GM21529 (cell line): ENCODE measurements around the gene INSIG1.
A peak's percentile ranks its signal among the peaks of the same experiment; 100 is the strongest.

Experiments used
- ATAC-seq: cut with Tn5 transposase; IDR thresholded peaks from one replicate; pipeline ENCODE4 v1.9.1; 2021; ENCODE audit not compliant: unreplicated experiment

The INSIG1 gene

DNA sequence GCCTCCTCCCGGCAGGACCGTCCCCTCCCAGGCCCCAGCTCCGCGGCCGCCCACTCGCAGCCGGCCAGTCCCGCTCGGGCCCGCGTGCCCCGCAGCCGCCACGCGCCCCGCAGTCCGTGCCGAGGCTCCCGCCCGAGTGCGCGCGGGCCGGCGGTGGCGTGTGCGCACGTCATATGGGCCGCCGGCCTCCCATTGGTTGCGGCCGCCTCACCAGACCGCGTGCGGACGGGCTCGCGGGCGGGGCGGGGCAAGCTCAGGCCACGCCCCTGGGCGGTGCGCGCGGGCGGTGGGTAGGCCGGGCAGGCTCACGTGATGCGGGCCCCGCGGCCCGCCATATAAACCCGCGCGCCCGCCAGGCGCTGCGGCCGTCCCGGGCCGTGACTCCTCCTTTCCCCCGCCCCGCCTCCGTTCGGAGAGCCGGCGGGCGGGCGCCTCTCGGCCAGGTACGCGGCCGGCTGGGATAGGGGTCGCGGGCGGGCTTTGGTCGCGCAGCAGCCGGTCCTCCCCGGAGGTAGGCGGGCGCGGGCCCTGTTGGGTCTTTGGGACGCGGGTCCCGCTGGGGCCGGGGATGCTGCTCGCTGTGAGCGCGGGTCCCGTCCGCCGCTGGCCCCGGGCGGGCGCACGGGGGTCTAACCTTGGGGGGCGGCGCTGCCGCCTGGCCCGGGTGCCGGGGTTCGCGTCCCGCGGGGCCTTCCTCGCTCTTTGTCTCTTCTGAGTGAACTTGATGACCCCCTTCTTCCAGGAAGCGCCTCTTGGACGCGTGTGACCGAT lies at the start of gene INSIG1:
INSIG1 (plus strand) TSS at position 362 of the 771 bp plus-strand sequence; CDS start at position 770, 408 bp downstream.
- ATAC-seq = peak; percentile 54

DNA sequence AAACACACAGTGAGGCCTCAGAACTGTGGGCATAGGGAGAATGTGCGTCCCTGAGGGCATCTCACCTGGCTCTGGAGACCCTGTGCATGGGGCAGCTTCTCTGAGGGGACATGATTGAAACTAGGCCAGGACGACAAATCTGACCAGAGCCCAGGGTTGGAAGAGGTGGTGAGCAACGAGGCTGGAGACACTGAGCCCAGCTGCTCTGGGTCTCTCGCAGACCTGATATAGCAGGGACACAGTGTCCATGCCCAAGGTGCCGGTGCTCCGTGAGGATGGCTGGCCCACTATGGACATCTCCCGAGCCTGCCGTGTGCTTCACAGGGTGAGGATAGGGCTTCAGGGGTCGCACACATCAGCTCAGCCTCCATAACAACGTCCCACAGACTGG lies 49.3 kb upstream of the INSIG1 start:
- ATAC-seq = no peak

DNA sequence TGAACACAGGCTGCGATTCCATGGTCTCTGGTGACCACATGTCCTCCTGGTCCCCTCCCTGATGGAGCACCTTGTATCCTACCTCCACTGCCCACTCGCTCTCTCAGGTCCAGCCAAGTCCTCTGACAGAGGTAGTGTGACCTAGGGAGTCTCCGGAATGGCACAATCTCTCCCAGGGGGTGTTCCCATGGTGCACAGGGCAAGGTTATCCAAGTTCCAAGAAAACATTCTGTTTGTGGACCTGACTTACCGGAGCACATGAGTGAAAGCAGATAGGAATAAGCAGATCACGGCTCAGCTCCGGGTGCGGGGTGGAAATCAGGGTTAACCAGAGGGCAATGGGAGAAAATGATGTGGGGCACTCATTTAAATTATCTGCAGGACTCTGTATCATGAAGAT lies 45.8 kb upstream of the INSIG1 start:
- ATAC-seq = no peak

DNA sequence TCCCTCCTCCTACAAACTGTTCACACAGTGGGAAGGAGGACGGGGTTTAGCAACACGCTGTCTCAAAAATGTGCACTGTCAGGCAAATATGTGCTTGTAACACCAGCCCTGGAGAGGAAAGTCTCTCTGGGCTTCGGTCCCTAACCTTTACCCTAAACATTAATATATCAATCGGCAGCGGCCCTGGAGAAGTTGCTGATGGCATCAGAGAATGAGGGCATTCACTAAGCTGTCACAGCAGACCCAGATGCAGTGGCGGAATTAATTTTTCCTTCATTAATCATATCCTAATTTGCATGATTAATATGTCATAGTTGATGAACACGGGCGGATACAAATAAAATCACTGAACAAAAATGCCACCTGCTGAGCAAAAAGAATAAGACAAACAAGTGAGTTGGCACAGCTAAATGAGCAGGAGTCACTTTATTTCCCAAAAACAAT lies 45.2 kb upstream of the INSIG1 start:
- no peak for ATAC-seq

DNA sequence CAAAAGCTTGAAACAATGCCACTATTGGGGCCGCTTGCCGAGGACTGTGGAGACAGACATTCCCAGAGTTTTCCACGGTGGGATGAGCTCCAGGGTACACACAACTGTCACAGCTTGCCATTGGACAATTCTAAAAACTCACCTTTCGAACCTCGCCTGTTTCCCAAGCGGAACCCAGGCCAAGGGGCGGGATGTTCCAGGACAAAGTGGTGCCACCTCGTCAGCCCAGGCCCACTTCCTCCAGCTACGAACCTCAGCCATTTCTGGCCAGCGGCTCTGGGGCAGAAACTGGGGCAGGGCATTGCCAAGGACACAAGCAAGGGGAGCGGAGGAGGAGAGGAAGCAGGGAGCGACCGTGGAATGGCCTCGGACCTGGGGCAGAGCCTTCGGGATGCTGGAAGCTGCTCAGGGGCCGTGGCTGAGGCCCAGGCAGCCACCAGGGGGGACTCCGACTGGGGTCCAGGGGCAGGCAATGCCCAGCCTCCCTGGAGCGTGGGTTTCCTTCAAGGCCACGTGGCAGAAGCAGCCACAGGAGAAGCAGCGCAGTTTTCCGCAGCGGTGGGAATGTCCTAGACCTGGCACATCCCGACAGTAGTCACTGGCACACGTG lies 44.7 kb upstream of the INSIG1 start:
- no peak for ATAC-seq

DNA sequence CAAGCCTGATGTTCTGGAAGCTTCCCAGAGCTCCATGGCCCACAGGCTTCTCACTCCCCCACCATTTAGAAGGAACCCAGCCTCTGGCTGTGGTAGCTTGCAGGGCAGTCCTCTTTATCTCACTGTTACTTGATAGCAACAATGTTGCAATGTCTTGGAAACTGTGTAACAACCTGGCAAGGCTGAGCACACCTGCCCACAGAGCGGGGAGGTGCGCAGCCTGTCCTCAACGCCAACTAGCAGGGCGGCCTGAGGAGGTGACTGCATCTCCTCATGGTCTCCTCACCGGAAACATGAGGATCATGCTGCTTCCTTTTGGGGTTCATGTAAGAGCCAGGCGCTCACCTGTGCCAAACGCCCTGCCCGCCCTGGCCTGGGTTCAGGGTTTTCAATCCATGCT lies 43.7 kb upstream of the INSIG1 start:
- ATAC-seq = no peak

DNA sequence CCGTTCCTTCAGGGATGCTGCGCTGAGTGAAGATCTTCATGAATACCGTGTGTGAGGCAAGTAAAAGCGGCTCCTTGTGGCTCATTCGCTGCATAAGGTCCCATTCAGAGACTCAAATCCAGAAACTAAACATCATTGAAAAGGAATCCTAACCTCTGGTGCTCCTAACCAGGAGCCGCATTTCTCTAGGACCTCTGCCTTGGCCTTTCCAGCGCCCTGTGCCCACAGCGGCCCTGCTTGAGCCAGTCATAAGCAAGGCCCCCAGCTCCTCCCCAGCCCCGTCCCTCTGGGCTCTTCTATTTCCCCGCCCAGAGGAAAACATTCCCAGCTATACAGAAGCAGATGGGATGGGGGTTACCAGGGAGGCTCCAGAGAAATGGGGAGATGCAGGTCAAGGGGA lies 42.6 kb upstream of the INSIG1 start:
- no peak for ATAC-seq

DNA sequence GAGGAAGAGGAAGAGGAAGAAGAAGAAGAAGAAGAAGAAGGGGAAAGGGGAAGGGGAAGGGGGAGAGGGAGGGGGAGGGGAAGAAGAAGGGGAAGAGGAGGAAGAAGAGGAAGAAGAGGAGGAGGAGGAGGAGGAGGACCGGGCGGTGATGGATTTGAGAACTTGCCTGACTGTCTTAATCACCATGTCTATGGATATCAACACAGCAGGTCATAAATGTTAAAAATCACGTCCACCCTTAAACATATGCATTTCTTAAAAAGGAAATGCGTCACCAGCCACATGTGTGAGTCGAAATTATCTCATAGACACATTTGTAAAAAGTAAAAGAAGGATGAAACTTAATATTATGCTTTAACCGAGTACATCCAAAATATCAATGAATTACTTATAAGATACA lies 42.1 kb upstream of the INSIG1 start:
- ATAC-seq = no peak

DNA sequence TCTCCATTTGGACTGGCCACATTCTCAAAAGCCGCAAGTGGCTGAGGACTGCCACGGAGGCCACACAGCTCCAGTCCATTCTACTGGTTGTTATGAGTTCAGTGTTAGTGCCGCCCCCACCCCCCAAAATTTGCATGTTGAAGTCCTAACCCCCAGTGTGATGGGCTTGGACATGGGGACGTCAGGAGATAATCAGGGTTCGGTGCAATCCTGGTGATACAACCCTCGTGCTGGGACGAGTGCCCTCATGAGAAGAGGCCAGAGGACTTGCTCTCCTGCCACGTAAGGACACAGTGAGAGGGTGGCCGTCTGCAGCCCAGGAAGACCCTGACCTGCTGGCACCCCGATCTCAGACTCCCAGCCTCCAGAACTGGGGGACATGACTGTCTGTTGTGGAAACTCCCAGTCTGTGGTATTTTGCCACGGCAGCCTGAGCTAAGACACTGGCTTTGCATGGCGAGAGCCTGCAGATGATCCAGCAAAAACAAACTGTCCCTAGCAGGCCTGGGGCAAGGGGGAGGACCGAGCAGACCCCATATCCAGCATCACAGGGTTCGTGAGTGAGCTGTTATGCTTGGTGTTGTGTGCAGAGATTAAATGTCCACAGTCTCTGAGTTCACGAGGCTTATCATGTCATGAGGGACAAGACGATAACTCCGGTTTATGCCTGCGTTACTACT lies 41.5 kb upstream of the INSIG1 start:
- no peak for ATAC-seq

DNA sequence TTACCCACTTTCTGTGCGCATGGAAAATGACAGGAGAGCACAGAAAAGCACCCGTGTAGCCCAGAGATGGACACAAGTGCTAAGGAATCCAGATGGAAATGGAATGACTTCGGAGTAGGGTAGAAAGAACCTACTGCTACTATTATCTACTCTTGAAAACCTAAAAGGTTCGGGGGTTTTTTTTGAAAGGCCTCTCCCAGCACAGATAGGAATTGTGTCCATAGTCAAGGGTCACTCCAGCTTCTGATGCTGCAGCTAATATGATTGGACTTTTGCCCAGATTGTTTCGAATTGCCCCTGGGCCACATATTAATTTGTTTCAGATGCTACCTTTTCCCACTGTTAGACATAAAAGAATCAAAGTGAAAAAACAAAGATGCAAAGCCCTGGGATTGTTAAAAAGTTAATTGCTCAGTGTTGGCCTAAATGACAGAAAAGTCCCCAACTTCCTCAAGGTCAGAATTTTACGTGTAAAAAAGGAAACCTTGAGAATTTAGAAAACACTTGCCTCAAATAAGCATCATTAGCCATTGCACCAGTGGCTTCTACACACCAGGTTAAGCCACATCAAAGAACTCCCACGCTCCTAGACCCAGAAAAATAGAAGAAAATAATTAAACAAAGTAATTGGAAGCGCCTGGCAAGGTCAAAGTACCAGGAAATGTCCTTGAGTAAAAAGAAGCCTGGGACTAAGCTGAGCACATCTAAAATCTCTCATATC lies 40.8 kb upstream of the INSIG1 start:
- ATAC-seq = no peak

DNA sequence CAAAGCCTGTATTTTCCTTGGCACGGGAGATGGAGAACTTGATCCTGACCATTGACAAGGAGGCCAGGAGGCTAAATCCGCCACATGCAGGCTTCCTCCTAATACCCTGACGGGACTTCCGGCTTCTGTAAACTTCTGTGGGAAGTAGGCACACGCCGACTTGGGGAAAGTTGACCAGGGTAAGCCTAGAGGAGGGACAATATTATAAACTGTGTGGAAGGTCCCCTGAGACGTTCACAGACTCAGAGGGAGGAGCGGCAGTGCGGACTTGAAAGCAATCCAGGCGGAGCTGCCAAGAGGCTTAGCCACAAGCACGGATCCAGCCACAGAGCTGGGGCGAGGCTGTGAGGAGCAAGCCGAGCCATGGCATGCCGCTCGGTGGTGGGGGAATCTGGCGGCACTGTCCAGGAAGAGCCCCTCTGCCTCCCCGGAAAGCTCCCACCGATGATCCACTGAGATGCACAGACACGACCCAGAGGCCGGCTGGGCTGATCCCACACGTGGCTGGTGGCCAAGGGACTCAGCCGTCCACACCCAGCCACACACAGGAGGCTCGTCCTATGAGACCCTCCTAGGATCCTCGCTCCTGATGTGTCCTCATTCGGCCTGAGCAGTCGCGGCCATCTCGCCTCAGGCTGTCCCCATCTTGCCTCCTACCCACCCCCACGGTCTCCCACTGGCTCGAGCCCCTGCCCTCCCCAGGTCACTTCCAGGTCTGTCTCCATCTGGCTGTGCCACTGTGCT lies 40.0 kb upstream of the INSIG1 start:
- ATAC-seq = no peak

DNA sequence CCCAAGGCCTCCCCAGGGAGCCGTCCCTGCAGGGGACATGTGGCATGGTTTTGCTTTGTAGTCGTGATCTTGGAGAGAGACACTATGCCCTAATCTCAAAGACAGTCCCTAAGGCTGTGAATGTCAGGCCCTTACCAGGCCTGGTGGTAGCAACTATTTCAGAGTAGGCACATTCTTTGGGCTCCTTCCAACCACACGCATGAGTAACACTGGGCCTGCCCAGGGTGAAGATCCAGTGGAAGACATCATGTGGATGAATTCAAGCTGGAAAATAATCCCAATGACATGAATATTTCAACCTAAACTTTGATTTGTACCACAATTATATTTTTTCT lies 39.5 kb upstream of the INSIG1 start:
- ATAC-seq = no peak

DNA sequence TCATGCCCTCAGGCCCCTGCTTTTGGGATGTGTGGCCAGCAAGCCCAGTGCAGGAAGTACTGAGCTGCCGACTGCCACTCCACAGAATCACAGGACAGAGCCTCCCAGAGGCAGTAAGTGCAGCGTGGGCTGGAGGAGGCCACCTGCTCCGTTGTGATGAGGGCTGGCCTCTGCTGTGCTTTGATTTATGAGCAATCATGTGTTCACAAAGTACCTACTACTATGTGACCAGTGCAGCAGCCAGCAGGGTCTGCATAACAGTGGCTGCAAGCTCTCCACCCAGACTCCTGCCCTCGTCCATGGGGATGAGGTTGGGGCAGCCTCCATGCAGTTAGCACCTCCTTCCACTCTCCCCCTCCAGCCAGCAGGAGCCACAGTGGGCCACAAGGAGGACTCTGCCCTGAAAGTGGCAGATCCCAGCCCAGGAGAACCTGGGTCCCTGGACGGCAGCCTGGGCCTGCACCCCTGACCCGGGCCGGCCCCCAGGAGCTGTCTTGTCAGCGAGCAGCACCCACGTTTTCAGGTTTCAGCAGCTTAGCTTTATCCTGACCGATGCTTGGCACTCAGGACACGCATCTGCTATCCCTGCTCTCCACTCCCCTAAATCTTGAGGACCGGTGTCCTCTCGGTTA lies 37.7 kb upstream of the INSIG1 start:
- ATAC-seq = no peak

DNA sequence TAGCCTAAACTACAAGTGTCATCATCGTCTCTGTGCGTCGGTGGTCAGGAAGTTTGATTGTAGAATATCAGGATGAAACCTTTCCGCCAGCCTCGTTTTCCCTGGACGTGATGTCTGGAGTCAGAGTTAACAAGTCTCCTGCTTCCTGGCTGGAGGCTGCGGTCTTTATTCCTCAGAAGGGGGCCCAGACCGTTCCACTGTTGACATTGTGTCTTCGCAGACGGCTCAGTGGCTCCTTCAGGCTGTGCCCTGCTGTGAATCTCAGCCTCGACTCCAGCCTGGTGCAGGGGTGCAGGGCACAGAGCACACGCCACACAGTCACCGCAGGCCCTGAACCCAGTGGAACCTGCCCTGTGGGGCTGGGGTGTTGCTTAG lies 37.2 kb upstream of the INSIG1 start:
- ATAC-seq = no peak

DNA sequence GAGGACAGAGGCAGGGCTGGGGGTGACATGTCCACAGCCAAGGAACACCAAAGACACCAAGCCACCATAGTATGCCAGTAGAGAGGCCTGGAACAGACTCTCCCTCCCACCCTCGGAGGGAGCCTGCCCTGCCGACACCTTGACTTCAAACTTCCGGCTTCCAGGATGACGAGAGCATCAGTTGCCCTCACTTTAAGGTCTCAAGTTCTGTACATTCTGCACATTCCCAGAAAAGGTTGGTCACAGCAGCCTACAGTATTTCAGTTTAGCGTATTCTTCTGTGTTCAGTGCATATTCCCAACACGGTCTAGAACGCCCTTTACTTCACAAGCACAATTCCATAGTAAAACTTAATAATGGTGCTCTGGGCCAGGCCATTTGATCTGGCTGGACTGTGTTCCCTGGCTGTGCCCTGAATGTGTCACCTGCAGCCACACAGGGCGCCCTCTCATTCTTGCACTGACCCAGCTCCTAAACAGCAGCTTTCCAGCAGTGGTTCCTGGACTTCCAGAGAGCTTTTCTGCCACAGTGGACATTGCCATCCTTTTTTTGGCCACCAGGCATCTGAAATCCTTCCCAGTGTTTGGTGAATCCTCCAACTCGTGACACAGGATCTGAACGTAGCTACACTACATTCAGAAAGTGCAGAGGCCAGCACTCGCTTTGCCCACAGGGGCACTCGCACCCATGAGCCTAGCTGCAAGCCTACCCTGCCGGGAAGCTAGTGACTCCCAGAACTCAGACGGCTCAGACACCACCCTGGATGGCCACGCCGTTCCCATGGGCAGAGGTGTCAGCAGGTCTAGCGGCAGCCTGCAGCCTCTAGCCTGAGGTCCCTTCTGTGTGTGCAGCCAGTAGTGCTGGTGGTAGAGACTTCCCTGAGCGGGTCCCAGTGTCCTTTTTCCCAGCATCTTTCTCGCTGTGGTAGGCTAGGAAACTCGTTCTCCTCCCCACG lies 36.4 kb upstream of the INSIG1 start:
- ATAC-seq = no peak

DNA sequence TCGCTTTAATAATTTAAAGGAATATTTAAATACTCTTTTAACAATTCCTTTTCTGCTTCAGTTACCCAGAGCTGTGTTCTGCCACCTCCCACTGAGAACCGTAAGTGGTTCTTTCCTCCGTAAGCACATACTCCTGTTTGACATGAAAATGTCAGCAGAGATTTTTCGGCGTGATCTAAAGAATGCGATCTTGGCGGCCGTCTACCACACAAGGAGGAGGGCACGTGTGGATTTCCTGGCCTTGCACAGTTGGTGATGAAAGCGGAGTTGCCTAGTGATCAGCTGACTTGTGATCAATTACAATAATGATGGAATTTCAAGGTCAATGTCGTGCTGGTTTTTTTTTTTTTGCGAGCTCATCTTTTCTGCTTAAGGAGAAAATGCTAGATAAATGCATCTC lies 35.6 kb upstream of the INSIG1 start:
- ATAC-seq = no peak

DNA sequence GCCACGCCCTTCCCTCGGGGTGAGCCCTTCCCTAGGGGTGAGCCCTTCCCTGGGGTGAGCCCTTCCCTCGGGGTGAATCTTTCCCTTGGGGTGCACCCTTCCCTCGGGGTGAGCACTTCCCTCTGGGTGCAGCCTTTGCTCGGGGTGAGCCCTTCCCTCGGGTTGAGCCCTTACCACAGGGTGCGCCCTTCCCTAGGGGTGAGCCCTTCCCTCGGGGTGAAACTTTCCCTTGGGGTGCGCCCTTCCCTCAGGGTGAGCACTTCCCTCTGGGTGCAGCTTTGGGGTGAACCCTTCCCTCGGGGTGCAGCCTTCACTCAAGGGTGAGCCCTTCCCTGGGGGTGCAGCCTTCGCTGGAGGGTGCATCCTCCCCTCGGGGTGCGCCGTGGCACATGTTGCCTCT lies 34.6 kb upstream of the INSIG1 start:
- no peak for ATAC-seq

DNA sequence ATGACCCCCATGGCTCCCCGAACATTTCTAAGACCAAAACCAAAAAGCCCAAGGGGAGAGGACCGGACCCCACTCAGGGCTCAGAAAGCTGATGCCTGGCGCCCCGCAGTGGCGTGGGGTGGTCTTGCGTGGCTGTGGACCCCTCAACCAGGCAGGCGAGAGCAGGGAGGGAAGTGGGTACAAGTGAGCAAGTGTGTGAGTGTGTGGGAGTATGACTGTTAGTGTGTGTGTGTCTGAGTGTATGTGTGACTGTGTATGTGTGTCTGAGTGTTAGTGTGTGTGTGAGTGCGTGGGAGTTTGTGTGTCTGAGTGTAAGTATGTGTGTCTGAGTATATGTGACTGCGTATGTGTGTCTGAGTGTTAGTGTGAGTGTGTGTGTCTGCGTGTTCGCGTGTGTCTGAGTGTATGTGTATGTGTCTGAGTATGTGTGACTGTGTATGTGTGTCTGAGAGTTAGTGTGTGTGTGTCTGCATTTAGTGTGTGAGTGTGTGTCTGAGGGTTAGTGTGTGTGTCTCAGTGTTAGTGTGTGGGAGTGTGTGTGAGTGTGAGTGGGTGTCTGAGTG lies 34.0 kb upstream of the INSIG1 start:
- no peak for ATAC-seq

DNA sequence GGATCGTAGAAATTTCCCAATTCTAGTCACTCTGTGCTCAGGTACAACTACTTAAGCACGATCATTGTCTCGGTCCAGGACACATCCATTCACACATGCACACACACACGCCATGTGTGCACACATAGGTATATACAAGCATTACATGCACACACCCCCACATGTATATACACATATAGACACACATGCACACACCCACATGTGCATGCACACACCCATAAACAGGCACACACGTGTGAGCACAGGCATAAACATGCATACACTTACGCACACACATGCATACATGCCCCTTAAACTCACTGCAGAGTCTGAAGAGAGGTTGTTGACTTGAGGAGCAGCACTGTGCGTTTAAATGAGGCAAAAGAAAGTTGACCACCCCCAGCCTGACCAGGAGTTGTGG lies 32.5 kb upstream of the INSIG1 start:
- no peak for ATAC-seq
